HG02840 (cell line): ENCODE results near the gene SPAG17.

Experiments
- ATAC-seq: cut with Tn5 transposase; IDR thresholded peaks from one replicate; pipeline ENCODE4 v1.9.1; 2021; ENCODE audit warnings: mild to moderate bottlenecking, moderate library complexity, moderate number of reproducible peaks; ENCODE audit not compliant: unreplicated experiment, low FRiP score

SPAG17 gene

DNA sequence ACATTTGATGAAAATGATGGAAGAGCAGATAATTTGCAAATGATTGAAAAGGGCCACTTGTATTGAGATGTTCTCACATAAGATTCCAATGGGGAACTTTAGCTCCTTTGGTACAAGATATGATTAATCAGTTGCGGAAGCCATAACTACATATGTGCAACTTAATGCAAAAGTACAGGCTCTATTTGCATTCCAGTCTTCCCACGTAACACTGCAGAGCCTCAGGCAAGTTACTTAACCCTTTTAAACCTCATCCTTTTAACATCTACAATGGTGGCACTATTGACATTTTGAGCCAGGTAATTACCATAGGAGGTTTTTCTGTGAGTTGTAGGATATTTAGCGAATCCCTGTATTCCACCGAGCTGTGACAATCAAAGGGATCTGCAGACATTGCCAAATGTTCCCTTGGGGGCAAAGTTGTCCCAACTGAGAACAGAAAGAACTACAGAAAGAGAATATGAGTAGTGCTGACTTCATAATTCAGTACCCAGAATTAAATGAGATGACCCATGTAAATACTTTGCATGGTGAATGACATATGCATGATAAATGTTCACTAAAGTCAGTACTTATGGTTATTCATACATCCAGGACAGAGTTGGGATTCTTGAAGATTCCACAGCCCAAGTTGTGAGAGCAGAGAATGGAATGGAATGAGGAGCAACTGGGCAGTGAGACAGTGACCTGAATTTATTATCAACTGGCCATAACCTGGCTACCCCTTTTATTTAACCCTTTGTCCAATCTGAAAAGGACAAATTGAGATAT lies 62.6 kb downstream of the SPAG17 start:
- no peak for ATAC-seq

DNA sequence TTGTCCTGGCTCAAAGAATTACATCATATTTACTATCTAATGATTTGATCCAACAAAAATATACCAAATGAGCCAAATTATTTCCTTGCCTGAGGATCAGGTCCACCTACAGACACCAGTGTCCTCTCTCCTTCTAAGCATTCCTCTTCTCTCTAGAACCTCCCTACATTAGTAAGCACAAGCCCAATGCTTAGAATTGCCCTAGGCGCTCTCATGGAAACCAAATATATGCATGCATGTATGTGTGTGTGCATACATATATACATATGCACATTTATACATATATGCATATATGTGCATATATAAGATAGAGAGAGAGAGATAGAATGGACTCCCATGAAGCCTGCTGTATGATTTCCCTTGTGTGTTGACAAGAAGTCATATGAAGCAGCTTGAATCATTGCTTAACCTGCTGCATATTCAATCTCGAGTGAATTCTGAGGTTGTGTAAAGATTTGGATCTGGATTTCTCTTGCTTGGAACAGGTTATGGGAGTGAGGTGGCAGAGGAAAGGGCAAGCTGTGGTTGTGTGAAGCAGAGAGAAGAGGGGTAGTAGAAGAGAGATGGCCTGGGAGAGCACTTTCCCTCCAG lies 66.1 kb downstream of the SPAG17 start:
- ATAC-seq: no peak

DNA sequence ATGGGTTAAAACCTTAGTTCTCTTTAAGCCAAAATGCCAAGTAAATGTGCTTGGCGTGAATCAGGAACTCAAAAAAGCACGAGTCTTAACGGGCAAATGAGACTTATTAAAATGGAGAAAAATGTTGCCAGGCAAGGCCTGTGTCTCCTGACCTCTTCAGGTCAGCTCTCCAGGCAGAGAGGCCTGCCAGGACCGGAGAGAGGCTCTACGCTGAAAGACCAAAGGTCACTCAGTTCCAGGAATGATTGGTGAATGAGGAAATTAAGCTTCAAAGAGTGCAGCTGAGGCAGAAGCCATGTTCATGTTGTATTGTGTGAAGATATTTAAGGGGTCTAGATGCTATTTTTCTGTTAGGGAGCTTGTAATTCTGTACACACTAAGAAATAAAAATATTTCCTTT lies 66.6 kb downstream of the SPAG17 start:
- ATAC-seq: no peak

DNA sequence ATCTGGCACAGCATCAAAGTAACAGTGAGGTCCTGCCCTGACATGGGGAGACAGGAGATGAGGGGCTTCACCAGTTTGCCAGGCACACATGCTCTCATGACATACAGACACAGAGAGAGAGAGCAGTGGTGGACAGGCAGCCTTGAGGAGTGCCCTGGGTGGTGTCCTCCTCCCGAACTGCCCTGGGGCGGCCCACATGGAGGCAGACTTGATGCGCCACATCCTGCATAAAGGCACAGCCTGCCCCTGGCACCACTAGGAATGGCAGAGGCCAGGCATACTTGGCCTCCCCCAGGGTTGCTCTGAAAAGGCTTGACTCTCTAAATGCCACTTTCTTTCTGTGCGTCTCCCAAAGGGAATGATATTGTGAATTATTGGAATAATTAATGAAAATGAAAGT lies 67.5 kb downstream of the SPAG17 start:
- no peak for ATAC-seq

DNA sequence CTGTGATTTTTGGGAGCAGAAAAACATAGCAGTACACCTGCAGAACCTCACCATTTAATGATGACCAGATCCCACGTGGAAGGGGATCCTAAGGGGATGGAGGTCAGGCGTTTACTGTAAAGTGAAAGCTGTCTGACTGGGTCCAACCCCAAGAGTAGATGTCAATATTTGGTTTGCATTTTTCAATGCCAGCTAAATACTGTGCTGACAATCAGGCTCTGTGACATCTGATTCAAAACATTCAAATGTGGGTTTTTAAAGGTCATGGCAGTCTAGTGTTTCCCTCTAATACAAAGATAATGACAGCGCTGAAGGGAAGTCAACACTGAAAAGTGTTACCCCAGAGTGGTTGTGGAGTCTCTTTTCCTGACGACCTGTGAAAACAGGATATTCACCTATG lies 68.1 kb downstream of the SPAG17 start:
- ATAC-seq: no peak

DNA sequence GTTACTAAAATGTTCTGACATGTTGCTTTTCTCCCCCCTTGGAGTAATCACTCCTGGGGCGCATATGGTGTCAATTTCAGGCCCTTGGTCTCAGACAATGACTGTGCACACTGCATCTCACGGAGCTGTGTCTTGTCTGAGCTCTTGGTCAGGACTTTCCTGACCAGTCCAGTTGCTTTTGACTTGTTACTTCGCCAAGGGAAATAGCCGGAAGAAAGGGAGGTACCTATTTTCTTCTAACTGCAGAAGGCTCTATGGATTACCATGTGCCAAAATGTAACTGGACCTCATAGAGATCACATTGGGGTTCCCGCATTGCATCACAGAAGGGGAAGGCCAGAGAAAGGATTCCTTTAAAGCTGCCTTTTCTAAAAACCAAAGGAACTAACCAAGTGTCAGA lies 68.6 kb downstream of the SPAG17 start:
- ATAC-seq: no peak

DNA sequence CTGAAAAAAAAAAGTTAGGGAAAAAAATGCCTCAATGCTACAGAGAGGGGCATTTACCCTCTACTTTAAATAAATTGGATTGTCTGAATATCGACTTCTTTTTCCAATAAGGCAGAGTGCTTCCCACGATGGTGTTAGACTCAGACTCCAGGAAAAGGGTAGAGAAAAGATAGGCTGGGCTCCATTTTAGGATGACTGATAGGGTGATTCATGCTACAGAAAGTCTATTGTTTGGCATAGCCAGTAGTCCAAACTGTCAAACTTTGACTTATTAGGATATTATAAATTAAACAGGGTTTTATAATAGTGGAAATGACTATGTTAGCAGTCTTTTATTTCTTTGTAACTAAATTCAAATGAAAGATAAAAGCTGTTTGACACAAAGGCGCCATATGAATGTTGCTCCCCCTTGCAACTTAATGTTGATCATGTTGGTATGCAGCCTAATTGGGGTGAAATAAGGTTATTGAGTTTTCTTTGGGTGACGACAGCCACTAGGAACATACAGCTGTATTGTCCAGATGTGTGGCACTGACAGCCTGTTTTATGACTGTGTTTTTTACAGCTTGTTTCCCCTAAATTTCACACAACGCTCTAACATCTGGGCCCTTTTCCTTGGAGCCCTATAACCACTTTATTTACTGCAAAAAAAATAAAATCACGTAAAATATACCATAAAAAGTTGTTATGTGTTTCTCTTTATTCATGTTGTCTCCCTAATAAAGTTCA lies 69.3 kb downstream of the SPAG17 start:
- no peak for ATAC-seq

DNA sequence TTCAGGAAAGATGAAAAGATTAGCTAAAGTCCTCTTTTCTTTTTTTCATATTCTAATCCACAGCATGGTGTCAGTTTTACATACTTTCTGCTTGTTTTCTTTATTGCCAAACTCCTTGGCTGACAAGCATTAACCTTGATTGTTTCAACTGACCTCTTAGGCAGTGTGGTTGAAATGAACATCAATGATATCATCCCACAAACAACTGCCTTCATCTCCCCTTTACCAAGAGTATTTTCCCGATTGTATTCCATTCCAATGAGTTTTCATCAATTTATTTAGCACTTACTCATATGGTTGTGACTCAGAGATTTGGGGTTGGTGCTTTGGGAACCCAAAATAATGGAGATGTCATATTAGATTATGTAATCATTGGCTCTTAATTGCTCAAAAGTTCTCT lies 71.8 kb downstream of the SPAG17 start:
- ATAC-seq: no peak

DNA sequence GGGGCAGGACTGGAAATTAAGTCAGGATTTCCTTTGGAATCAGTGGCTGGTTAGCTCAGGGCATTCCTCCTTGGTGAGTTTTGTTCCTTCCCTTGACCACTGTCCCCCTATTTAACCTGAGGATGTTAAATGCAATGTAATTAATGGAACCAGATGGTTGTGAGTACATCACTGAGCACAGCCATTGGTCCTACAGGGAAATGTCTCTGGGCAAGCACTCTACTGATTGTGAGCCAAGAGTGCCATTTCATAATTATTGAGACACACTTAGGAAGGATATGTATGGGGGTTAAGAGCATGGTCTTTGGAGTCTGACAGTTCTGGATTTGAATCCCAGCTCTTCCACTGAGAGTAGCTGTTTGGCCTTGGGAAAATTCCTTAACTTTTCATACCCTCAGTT lies 74.4 kb downstream of the SPAG17 start:
- ATAC-seq: no peak

DNA sequence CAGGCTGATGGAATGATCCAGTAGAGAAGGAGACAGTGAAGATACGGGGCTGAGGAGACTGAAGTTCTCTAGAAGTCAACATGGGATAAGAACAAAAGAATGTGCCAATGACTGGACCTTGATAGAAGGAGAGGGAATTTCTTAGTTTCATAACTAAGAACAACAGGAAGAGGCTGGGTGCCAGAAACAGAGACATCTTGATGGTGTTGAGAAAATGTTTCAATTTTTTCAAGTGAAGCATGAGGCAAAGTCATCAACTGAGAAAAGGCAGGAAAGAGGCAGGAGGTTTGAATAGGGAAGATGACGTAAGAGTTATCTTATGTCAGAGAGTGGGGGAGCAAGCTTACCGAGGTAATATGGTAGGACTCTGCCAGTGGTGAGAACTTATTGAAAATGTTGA lies 80.1 kb downstream of the SPAG17 start:
- no peak for ATAC-seq

DNA sequence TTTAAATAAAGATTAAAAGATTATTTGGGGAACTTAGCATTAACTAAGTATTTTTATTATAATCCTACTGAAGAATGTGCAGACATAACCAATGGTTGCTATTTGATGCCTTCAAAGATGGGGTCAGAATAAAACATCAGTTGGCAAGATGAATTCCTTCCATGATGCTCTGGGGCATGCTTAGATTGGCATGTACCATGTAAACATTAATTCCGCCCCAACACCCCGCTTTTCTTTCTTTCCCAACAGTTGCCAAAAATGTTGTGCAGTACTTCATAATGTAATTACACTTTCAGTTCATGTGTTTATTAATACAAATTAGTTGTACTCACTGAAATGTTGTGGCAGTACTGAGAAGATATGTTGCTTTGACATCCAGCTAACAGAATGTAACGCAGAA lies 82.6 kb downstream of the SPAG17 start:
- ATAC-seq: no peak

DNA sequence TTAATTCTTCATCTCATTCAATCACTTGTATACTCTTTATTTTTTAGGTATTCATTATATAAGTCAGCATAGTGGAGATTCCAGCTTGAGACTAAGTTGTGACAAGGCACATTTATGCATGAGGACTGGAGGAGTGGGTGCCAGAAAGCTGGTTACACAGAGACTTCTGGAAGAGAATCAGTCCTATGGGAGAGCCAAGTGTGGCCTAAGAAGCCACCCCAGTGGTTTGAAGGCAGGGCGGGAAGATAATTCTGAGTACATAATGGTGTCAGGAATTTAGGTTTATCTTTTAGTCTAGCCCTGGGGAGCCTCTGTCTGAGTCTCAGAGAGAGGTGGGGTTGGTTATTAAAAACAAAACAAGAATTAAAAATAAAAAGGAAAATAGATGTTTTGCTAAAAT lies 83.0 kb downstream of the SPAG17 start:
- ATAC-seq: no peak

DNA sequence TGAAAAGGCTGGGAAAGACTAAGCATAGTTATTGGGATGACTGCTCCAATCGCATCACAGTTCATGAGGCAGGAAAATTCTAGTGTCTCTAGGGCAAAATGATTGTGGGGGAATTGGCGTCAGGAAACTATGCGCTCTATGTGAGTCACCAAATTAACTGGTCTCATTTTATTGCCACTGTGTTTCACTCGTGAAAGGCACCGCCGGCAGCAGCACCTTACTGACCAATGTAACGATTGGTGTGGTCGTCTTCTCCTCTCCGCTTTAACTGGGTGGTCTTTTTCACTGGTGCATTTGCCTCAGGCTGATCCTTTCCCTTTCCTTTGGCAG lies 83.5 kb downstream of the SPAG17 start:
- ATAC-seq: no peak

DNA sequence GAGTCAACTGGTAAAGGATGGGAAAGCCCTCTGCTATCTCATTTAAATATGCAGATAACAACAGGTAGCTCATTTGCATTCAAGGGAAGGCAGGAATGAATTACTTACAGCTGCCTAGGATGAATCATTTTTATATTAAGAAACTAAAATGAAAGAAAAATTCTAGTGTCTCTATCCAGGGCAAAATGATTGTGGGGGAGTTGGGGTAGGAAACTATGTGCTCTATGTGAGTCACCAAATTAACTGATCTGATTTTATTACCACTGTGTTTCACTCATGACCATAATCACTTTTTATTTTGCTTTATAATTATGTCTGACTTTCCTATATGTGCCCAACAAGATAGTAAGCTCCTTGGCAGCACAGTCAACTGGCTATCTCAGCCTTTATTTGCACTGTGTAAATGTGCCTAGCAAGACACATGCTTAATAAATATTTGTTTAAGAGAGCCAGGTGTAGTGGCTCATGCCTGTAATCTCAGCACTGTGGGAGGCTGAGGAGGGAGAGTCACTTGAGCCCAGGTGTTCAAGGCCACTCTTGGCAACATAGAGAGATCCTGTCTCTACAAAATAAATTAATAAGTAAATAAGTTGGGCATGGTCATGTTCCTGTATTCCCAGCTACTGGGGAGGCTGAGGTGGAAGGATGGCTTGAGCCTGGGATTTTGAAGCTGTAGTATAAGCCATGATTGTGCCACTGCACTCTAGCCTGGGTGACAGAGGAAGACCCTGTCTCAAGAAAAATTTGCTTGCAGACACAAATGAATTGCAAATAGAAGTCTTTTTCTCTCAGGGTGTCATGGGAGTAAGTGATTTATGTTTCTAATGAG lies 84.1 kb downstream of the SPAG17 start:
- ATAC-seq: no peak

DNA sequence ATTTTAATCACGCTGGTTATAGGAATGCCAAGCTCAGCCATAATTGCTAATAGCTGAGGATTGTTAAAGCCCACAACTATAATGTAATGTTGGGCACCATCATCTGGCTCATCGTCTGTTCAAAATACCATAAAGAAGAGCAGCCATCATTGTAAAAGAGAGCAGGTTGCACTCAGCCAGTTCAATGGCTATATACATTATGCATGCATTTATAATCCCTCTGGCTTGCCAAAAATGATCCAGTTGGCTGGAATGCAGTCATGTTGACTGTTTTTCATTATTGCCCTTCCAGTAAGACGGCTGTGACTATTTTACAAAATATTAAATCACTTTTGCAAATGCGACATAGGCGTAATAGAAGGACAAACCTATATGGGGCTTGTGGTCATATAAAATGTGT lies 85.3 kb downstream of the SPAG17 start:
- no peak for ATAC-seq

DNA sequence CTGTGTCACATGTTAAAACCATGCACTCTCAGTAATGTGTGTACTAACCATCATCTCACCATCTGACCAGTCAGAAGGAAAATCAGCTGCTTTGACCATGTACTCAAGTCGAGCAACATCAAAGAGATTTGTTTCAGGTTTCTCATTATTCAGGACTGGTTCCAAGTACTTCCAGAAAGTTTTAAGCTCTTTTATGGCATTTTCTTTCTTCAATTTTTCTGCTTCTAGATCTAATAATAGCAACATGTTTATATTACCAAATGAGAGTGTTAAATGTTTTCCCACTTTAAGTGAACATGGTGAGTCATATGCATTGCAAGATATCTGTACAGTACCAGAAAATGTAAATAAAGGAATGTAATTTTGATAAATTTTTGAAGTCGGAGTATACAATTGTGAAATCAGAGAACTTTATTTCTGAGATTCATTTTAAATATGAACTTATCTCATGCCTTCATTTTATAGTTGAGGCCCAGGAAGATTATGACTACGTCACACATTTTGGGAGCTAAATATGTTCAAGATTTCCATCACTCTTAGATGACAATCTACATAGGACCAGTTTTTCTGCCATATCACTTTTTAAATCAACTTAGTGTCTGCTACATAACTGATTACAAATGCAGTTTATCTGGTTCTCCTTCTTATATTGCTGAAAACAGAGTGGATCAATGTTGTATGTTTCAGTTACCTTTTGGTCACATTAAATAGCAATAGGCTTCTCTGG lies 87.2 kb downstream of the SPAG17 start:
- no peak for ATAC-seq

DNA sequence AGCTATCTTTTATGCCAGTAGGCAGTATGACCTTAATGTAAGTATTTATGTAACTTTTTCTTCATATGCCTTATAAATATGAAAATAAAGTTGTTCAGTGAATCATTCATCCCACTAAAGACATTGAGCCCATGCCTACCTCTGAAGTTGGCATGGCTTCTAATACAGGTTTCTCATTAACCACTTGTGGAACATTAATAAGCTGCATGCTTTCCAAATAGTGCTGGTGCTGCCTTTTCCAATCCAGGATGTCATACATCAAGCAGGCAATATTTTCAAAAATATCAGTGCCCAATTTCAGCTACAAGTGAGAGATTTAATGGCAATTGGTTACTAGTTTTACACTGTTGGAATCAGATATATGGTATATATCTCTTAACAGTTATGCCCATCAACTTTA lies 92.0 kb downstream of the SPAG17 start:
- ATAC-seq: no peak

DNA sequence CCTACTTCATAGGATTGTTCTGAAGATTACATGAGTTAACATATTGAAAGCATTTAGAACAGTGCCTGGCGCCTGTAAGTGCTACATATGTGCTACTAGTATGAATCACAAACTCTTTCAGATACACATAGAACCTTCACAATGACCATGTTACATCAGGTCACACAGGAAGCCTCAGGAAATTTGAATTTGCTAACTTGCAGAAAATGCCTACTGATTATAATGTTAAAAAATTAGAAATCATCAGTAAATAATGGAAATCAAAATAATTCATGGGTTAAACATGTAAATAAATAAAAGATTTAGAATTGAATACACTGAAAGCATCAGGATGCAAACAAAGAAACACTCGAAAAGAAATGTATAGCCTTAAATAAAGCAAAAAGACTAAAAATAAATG lies 94.9 kb downstream of the SPAG17 start:
- ATAC-seq: no peak

DNA sequence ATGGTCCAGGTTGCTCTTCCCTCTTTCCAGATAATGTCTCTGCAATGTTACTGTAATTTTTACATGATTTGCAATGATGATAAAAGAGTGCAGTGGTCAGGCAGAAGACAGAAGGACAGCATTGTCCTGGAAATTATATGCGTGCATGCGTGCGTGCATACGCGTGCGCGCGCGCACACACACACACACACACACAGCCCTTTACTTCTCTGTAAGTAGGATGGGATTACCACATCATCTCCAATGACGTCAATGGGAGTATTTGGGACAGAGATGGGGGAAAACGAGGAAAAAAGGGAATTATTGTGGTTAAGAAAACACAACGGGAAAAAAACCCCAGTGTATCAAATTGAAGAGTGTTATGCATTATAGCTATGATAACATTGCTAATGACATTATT lies 99.7 kb downstream of the SPAG17 start:
- no peak for ATAC-seq

DNA sequence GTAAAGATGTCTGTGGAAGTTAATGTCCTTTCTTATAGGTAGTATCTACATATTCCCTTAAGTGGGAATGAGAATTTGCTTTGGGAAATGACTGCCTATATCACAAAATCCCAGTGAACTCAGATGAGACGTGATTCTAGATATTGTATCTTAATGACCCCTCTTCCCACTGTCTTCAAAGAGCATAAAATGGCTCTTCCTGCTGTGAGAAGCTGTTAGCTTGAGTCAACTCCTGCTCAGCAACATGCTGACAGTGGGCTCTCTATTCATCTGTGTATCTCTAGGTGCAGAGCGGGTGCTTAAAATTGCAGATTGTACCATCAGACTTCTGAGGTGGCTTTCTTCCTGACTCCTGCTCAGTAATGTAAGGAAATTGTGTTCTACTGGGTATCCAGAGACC lies 100.6 kb downstream of the SPAG17 start:
- ATAC-seq: no peak
